ENCODE data around the gene PRDM1. TPM values are rescaled to one million over a fixed set of nuclear protein-coding genes. Genes with fewer than 3 reads are reported as not detected.
A peak's percentile ranks its signal among the peaks of the same experiment; 100 is the strongest.

The PRDM1 gene
- total and polyA plus RNA-seq, 2 donors (not counting 1 experiment from before 2014, with no cell fraction given), result 6.9 to 9.6 TPM

GRCh38 chr6:106125925-106126435 is 39.8 kb downstream of the PRDM1 start:
- H3K9me3 Mint-ChIP-seq (ENCODE audit: insufficient read depth), result no peaks in the 10 kb centered on the region
- H2AFZ ChIP-seq (ENCODE audit: insufficient read depth, low read depth, low read length, poor library complexity, severe bottlenecking), result peak overlapping the region; percentile 26
- H3K4me1 ChIP-seq (ENCODE audit: control insufficient read depth in 2 of 2, insufficient read depth in 2 of 2, low read length in 2 of 2), result peaks cover 6 to 13% of the 10 kb centered on the region in 2 donors
- WGBS (ENCODE audit: insufficient coverage), result 64% methylated on average over 6 of the region's 11 CpGs
- H3K27me3 ChIP-seq (replicated peaks in 1 of 4; ENCODE audit: control extremely low read depth in 1 of 4, control insufficient read depth in 3 of 4, insufficient read depth in 4 of 4, low read length in 3 of 4), result no peaks in the 10 kb centered on the region
- H3K27me3 Mint-ChIP-seq, result no peaks in the 10 kb centered on the region
- H3K36me3 ChIP-seq (replicated peaks in 1 of 2; ENCODE audit: control extremely low read depth in 1 of 2, control insufficient read depth in 1 of 2, extremely low read depth in 1 of 2, insufficient read depth in 2 of 2, low read length in 1 of 2), result no peaks in the 10 kb centered on the region
- CTCF ChIA-PET, result no interaction called here
- H3K4me2 ChIP-seq (replicated peaks; ENCODE audit: low read depth, low read length, poor library complexity, severe bottlenecking), result peak overlapping the region; percentile 42
- no peaks in the 10 kb centered on the region for H4K20me1 ChIP-seq (ENCODE audit: control insufficient read depth, insufficient read depth, low read length, poor library complexity, severe bottlenecking)
- peak overlapping the region; percentile 77 for H3K4me3 Mint-ChIP-seq
- intact Hi-C loops (cut with micrococcal nuclease), result no loop called here
- H3K9me3 ChIP-seq (ENCODE audit: control extremely low read depth in 1 of 3, control insufficient read depth in 2 of 3, insufficient read depth in 1 of 3, low read length in 2 of 3), result no peaks in the 10 kb centered on the region
- POLR2A ChIA-PET, result no interaction called here
- peak overlapping the region; percentile 24 for H3K9ac ChIP-seq (ENCODE audit: low read length)
- ATAC-seq (ENCODE audit: low read depth) (peak; percentile 36), DNase-seq (peak; percentile 23)
- H3K4me3 ChIP-seq (ENCODE audit: control extremely low read depth in 1 of 5, extremely low read depth in 1 of 5, insufficient read depth in 1 of 5, low read depth in 2 of 5, low read length in 4 of 5), result peak overlapping the region in 2 of 5 experiments; percentile 21 to 28
- H3K27ac ChIP-seq (ENCODE audit: low read length in 2 of 2), result no peak overlapping the region
- peak overlapping the region; percentile 69 for H3K27ac Mint-ChIP-seq
- peaks cover 25% of the 10 kb centered on the region for H3K4me1 Mint-ChIP-seq
- TF ChIP-seq CTCF (IDR thresholded peaks at IDR 0.05) (no peak), EZH2 (IDR thresholded peaks at IDR 0.05; ENCODE audit: borderline replicate concordance, insufficient read depth, low read depth, low read length, poor library complexity, severe bottlenecking) (no peak)
- no peaks in the 10 kb centered on the region for H3K79me2 ChIP-seq (ENCODE audit: control insufficient read depth, insufficient read depth, low read length)

GRCh38 chr6:106126482-106126881 is 40.3 kb downstream of the PRDM1 start:
- CTCF ChIA-PET, result interaction anchor here (1.2 kb wide), 1 partner anchor 34 kb away, joined by 3 read pairs; no protein-coding TSS in a partner anchor
- peak overlapping the region; percentile 62 for H3K27ac Mint-ChIP-seq
- Histone ChIP-seq H4K20me1 (ENCODE audit: control insufficient read depth, insufficient read depth, low read length, poor library complexity, severe bottlenecking) (no peaks in the 10 kb centered on the region), H3K4me1 (ENCODE audit: control insufficient read depth in 2 of 2, insufficient read depth in 2 of 2, low read length in 2 of 2) (peaks cover 6 to 13% of the 10 kb centered on the region in 2 donors), H3K9me3 (ENCODE audit: control extremely low read depth in 1 of 3, control insufficient read depth in 2 of 3, insufficient read depth in 1 of 3, low read length in 2 of 3) (no peaks in the 10 kb centered on the region), H3K9ac (ENCODE audit: low read length) (no peak overlapping the region), H3K4me2 (replicated peaks; ENCODE audit: low read depth, low read length, poor library complexity, severe bottlenecking) (peak overlapping the region; percentile 42), H3K27ac (ENCODE audit: low read length in 2 of 2) (no peak overlapping the region), H3K27me3 (replicated peaks in 1 of 4; ENCODE audit: control extremely low read depth in 1 of 4, control insufficient read depth in 3 of 4, insufficient read depth in 4 of 4, low read length in 3 of 4) (no peaks in the 10 kb centered on the region), H3K79me2 (ENCODE audit: control insufficient read depth, insufficient read depth, low read length) (no peaks in the 10 kb centered on the region), H3K36me3 (replicated peaks in 1 of 2; ENCODE audit: control extremely low read depth in 1 of 2, control insufficient read depth in 1 of 2, extremely low read depth in 1 of 2, insufficient read depth in 2 of 2, low read length in 1 of 2) (no peaks in the 10 kb centered on the region), H3K4me3 (ENCODE audit: control extremely low read depth in 1 of 5, extremely low read depth in 1 of 5, insufficient read depth in 1 of 5, low read depth in 2 of 5, low read length in 4 of 5) (no peak overlapping the region), H2AFZ (ENCODE audit: insufficient read depth, low read depth, low read length, poor library complexity, severe bottlenecking) (peak overlapping the region; percentile 26)
- intact Hi-C loops (cut with micrococcal nuclease), result no loop called here
- H3K27me3 Mint-ChIP-seq, result no peaks in the 10 kb centered on the region
- H3K9me3 Mint-ChIP-seq (ENCODE audit: insufficient read depth), result no peaks in the 10 kb centered on the region
- H3K4me3 Mint-ChIP-seq, result peak overlapping the region; percentile 77
- 70% methylated on average over 1 of the region's 3 CpGs for WGBS (ENCODE audit: insufficient coverage)
- ATAC-seq (ENCODE audit: low read depth), result no peak
- DNase-seq, result no peak
- H3K4me1 Mint-ChIP-seq, result peaks cover 25% of the 10 kb centered on the region
- TF ChIP-seq EZH2 (IDR thresholded peaks at IDR 0.05; ENCODE audit: borderline replicate concordance, insufficient read depth, low read depth, low read length, poor library complexity, severe bottlenecking) (no peak), CTCF (IDR thresholded peaks at IDR 0.05) (no peak)
- POLR2A ChIA-PET, result no interaction called here
